Endodermal cell (in vitro differentiated cells): ENCODE results near the gene GALNT18. TPM values are rescaled to one million over a fixed set of nuclear protein-coding genes. Genes with fewer than 3 reads are reported as not detected.

Experiments
- DNase-seq: peaks from one replicate; pipeline ENCODE4 v3.0.0-alpha.2; 2017
- H3K27ac ChIP-seq: 2 replicates; pipeline ENCODE4 v1.5.1; 2013; ENCODE audit warnings: mild to moderate bottlenecking, low read depth, low read length, moderate library complexity
- H3K27me3 ChIP-seq: 2 replicates; pipeline ENCODE4 v1.6.1; 2013; ENCODE audit warnings: mild to moderate bottlenecking, low read length, moderate library complexity; ENCODE audit not compliant: insufficient read depth, control insufficient read depth, poor library complexity, severe bottlenecking
- H3K36me3 ChIP-seq: 2 replicates; pipeline ENCODE4 v1.7.0; 2013; ENCODE audit warnings: mild to moderate bottlenecking, low read length, moderate library complexity; ENCODE audit not compliant: control insufficient read depth, insufficient read depth
- H3K4me1 ChIP-seq: one replicate; pipeline ENCODE4 v1.7.0; 2013; ENCODE audit warnings: low read length; ENCODE audit not compliant: control insufficient read depth, insufficient read depth
- H3K4me3 ChIP-seq: 2 replicates; pipeline ENCODE4 v1.5.1; 2013; ENCODE audit warnings: mild to moderate bottlenecking, low read length, moderate library complexity
- H3K9ac ChIP-seq: 2 replicates; pipeline ENCODE4 v1.6.1; 2013; ENCODE audit warnings: mild to moderate bottlenecking, low read length, moderate library complexity; ENCODE audit not compliant: poor library complexity, severe bottlenecking; ENCODE audit errors: extremely low read depth
- H3K9me3 ChIP-seq: 2 replicates; pipeline ENCODE4 v1.6.1; 2013; ENCODE audit warnings: mild to moderate bottlenecking, low read length, moderate library complexity; ENCODE audit not compliant: control insufficient read depth
- H3K27ac Mint-ChIP-seq: 2 replicates; pipeline ENCODE4 v1.8.0; 2020; ENCODE audit warnings: mixed read lengths
- H3K27me3 Mint-ChIP-seq: 2 replicates; pipeline ENCODE4 v1.8.0; 2021; ENCODE audit warnings: mild to moderate bottlenecking, mixed read lengths; ENCODE audit not compliant: insufficient read depth
- H3K36me3 Mint-ChIP-seq: 2 replicates; pipeline ENCODE4 v1.8.0; 2020; ENCODE audit warnings: low read depth, mixed read lengths
- H3K4me1 Mint-ChIP-seq: 2 replicates; pipeline ENCODE4 v1.8.0; 2020; ENCODE audit warnings: mixed read lengths
- H3K4me3 Mint-ChIP-seq: 2 replicates; pipeline ENCODE4 v1.8.0; 2020; ENCODE audit warnings: mild to moderate bottlenecking, moderate library complexity, mixed read lengths
- H3K9me3 Mint-ChIP-seq: 2 replicates; pipeline ENCODE4 v1.8.0; 2020; ENCODE audit warnings: mild to moderate bottlenecking, mixed read lengths
- WGBS, 2 experiments: methylation state at CpG; one replicate each; pipeline versions ENCODE4 v1.1.5 to v1.1.7; 2013; ENCODE audit warnings: missing lambda C conversion rate in 2 of 2, mixed read lengths in 1 of 2; ENCODE audit not compliant: insufficient coverage in 1 of 2, insufficient read length in 1 of 2; 5-methylcytosine and 5-hydroxymethylcytosine counted together
- total RNA-seq, 2 donors: library from RNA; stranded (reverse); fragmentation: NEBNext Ultra II Directional in 1 of 2; extraction: Animal tissue kit (Norgen Biotek cat#: 25700) in 1 of 2; gene quantifications; 2 replicates in 1 of 2; 3 replicates in 1 of 2; pipeline ENCODE4 v1.2.1, GENCODE V29; 2021
- TF ChIP-seq, protein P1 (sequence below): fragments of 200-600 bp; sonication (generic); conservative IDR thresholded peaks from 2 replicates; pipeline ENCODE4 v1.5.0; 2021; ENCODE audit warnings: antibody characterized with exemption, mild to moderate bottlenecking

The GALNT18 gene
- total RNA-seq, 2 donors from 2014 or later = 5.1 to 9.9 TPM

- no peaks in the 10 kb centered on the region for H3K36me3 ChIP-seq
- no peaks in the 10 kb centered on the region for H3K36me3 Mint-ChIP-seq
- TF ChIP-seq, protein P1, sequence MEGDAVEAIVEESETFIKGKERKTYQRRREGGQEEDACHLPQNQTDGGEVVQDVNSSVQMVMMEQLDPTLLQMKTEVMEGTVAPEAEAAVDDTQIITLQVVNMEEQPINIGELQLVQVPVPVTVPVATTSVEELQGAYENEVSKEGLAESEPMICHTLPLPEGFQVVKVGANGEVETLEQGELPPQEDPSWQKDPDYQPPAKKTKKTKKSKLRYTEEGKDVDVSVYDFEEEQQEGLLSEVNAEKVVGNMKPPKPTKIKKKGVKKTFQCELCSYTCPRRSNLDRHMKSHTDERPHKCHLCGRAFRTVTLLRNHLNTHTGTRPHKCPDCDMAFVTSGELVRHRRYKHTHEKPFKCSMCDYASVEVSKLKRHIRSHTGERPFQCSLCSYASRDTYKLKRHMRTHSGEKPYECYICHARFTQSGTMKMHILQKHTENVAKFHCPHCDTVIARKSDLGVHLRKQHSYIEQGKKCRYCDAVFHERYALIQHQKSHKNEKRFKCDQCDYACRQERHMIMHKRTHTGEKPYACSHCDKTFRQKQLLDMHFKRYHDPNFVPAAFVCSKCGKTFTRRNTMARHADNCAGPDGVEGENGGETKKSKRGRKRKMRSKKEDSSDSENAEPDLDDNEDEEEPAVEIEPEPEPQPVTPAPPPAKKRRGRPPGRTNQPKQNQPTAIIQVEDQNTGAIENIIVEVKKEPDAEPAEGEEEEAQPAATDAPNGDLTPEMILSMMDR = no peak
- peaks cover 17% of the 10 kb centered on the region for H3K9me3 Mint-ChIP-seq
- no peak overlapping the region for H3K9ac ChIP-seq
- WGBS, 2 experiments = 81 to 84% methylated on average over 5 of the region's 5 CpGs
- H3K4me1 Mint-ChIP-seq = peaks cover 15% of the 10 kb centered on the region
- no peak overlapping the region for H3K4me3 Mint-ChIP-seq
- DNase-seq = no peak
- H3K4me3 ChIP-seq = no peak overlapping the region
- H3K27ac Mint-ChIP-seq = no peak overlapping the region
- peaks cover 30% of the 10 kb centered on the region for H3K27me3 Mint-ChIP-seq
- no peak overlapping the region for H3K27ac ChIP-seq
- peaks cover 5% of the 10 kb centered on the region for H3K4me1 ChIP-seq
- H3K9me3 ChIP-seq = peaks cover 22% of the 10 kb centered on the region
- H3K27me3 ChIP-seq = no peaks in the 10 kb centered on the region
These were observed 47.0 kb upstream of the GALNT18 start for GRCh38 chr11:11668781-11669180.

DNA sequence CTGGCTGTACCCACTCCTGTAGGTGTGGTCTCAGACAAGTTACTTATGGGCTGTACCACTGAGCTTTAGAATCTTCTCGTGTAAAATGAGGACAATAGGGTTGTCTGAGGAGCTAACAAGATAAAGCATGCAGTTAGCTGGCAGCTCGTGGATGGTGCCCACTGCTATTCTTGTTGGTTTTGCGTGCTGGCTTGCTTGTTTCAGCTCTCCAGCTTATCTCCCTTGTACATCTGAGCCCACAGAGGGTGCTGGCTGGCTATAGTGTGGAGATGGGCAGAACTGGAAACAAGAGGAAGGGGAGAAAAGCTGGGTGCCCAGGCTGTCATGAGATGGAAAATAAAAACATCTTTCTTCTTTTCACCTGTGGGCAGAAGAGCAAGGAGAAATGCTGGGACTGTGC, 46.5 kb upstream of the GALNT18 start:
- TF ChIP-seq, protein P1 = no peak
- no peak overlapping the region for H3K4me3 Mint-ChIP-seq
- no peaks in the 10 kb centered on the region for H3K36me3 Mint-ChIP-seq
- H3K27me3 ChIP-seq = no peaks in the 10 kb centered on the region
- H3K36me3 ChIP-seq = no peaks in the 10 kb centered on the region
- peaks cover 17% of the 10 kb centered on the region for H3K9me3 Mint-ChIP-seq
- H3K4me3 ChIP-seq = no peak overlapping the region
- peaks cover 22% of the 10 kb centered on the region for H3K9me3 ChIP-seq
- H3K27ac ChIP-seq = no peak overlapping the region
- no peak overlapping the region for H3K9ac ChIP-seq
- no peak for DNase-seq
- peaks cover 25% of the 10 kb centered on the region for H3K27me3 Mint-ChIP-seq
- WGBS, 2 experiments = 81 to 100% methylated on average over 2 to 3 of the region's 3 CpGs
- no peak overlapping the region for H3K27ac Mint-ChIP-seq
- H3K4me1 Mint-ChIP-seq = peaks cover 20% of the 10 kb centered on the region
- H3K4me1 ChIP-seq = peaks cover 7% of the 10 kb centered on the region

- 95 to 97% methylated on average over 3 of the region's 3 CpGs for WGBS, 2 experiments
- TF ChIP-seq, protein P1 = no peak
- H3K36me3 ChIP-seq = no peaks in the 10 kb centered on the region
- no peaks in the 10 kb centered on the region for H3K27me3 ChIP-seq
- Mint-ChIP-seq H3K9me3 (peaks cover 17% of the 10 kb centered on the region), H3K4me3 (no peak overlapping the region), H3K36me3 (no peaks in the 10 kb centered on the region), H3K27ac (no peak overlapping the region), H3K27me3 (peaks cover 24% of the 10 kb centered on the region), H3K4me1 (peaks cover 18% of the 10 kb centered on the region)
- H3K4me3 ChIP-seq = no peak overlapping the region
- H3K9ac ChIP-seq = no peak overlapping the region
- H3K4me1 ChIP-seq = peaks cover 7% of the 10 kb centered on the region
- H3K27ac ChIP-seq = no peak overlapping the region
- DNase-seq = no peak
- H3K9me3 ChIP-seq = peaks cover 22% of the 10 kb centered on the region
These were observed 45.3 kb upstream of the GALNT18 start for GRCh38 chr11:11667056-11667455.
